GM10847 (cell line): Measurements from ENCODE around the gene KRTAP10-7.

Experiments
- POLR2A ChIP-seq: IDR thresholded peaks from 2 replicates; pipeline ENCODE4 v1.6.1; 2011; ENCODE audit not compliant: insufficient read length; ENCODE audit errors: extremely low read depth

Gene KRTAP10-7

GRCh38 chr21:44615466-44615865, 15.1 kb downstream of the KRTAP10-7 start:
- TF ChIP-seq POLR2A: no peak

- TF ChIP-seq POLR2A: no peak
These were observed 15.7 kb downstream of the KRTAP10-7 start for GRCh38 chr21:44615911-44616590.

GRCh38 chr21:44616591-44616926, 16.2 kb downstream of the KRTAP10-7 start:
- TF ChIP-seq POLR2A: no peak

- TF ChIP-seq POLR2A: no peak
These were observed 16.7 kb downstream of the KRTAP10-7 start for GRCh38 chr21:44617071-44617501.

- TF ChIP-seq POLR2A: no peak
These were observed 18.1 kb downstream of the KRTAP10-7 start for GRCh38 chr21:44618504-44618903.

- no peak for TF ChIP-seq POLR2A
These were observed 18.5 kb downstream of the KRTAP10-7 start for GRCh38 chr21:44618909-44619308.

- TF ChIP-seq POLR2A: no peak
These were observed 19.5 kb downstream of the KRTAP10-7 start for GRCh38 chr21:44619886-44620285.

- TF ChIP-seq POLR2A: no peak
These were observed 23.2 kb downstream of the KRTAP10-7 start for GRCh38 chr21:44623575-44623974.

GRCh38 chr21:44625756-44626155, 25.4 kb downstream of the KRTAP10-7 start:
- no peak for TF ChIP-seq POLR2A

- TF ChIP-seq POLR2A: no peak
These were observed 25.9 kb downstream of the KRTAP10-7 start for GRCh38 chr21:44626262-44626661.

- TF ChIP-seq POLR2A: no peak
These were observed 26.3 kb downstream of the KRTAP10-7 start, which contains the start of gene KRTAP10-9 for GRCh38 chr21:44626673-44627143. TSS of gene KRTAP10-9 (plus strand) at chr21:44627093. CDS start at chr21:44627172, 79 bp downstream.

- no peak for TF ChIP-seq POLR2A
These were observed 28.5 kb downstream of the KRTAP10-7 start for GRCh38 chr21:44628707-44629391.

GRCh38 chr21:44630440-44630839, 30.0 kb downstream of the KRTAP10-7 start:
- no peak for TF ChIP-seq POLR2A

- TF ChIP-seq POLR2A: no peak
These were observed 31.7 kb downstream of the KRTAP10-7 start for GRCh38 chr21:44632067-44632466.

GRCh38 chr21:44636209-44637017, 36.0 kb downstream of the KRTAP10-7 start:
- TF ChIP-seq POLR2A: no peak
